Neural cell (in vitro differentiated cells): ENCODE results near the gene SLC12A7. TPM values are rescaled to one million over a fixed set of nuclear protein-coding genes. Genes with fewer than 3 reads are reported as not detected.

ENCODE experiments used
- H2AFZ ChIP-seq: fragments of 200-600, 300-800 bp; sonication (generic), shearing (Covaris generic); 2 replicates; pipeline ENCODE4 v1.6.0; 2014; ENCODE audit warnings: low read depth, mild to moderate bottlenecking, antibody characterized with exemption, low read length, moderate library complexity
- H3F3A ChIP-seq: fragments of 200-600 bp; shearing (Covaris generic); 2 replicates; pipeline ENCODE4 v1.6.1; 2016; ENCODE audit warnings: mild to moderate bottlenecking, moderate library complexity, mixed read lengths, antibody characterized with exemption, low read length; ENCODE audit not compliant: insufficient read depth, poor library complexity, severe bottlenecking
- H3K27ac ChIP-seq: fragments of 200-600, 300-800 bp; sonication (generic), shearing (Covaris generic); 2 replicates; pipeline ENCODE4 v1.5.1; 2014; ENCODE audit warnings: mild to moderate bottlenecking, low read length, moderate library complexity
- H3K27me3 ChIP-seq: fragments of 300-800, 200-600 bp; sonication (generic), shearing (Covaris generic); 2 replicates; pipeline ENCODE4 v1.6.0; 2014; ENCODE audit warnings: mild to moderate bottlenecking, low read depth, low read length, moderate library complexity; ENCODE audit not compliant: insufficient read depth
- H3K36me3 ChIP-seq: fragments of 300-800, 200-600 bp; sonication (generic), shearing (Covaris generic); 2 replicates; pipeline ENCODE4 v1.5.1; 2014; ENCODE audit warnings: mild to moderate bottlenecking, antibody characterized with exemption, low read length, moderate library complexity; ENCODE audit not compliant: insufficient read depth
- H3K4me2 ChIP-seq: fragments of 300-800, 200-600 bp; sonication (generic), shearing (Covaris generic); 2 replicates; pipeline ENCODE4 v1.6.0; 2014; ENCODE audit warnings: mild to moderate bottlenecking, low read length
- H3K4me3 ChIP-seq: fragments of 300-800, 200-600 bp; sonication (generic), shearing (Covaris generic); 2 replicates; pipeline ENCODE4 v1.5.1; 2014; ENCODE audit warnings: mild to moderate bottlenecking, low read length, moderate library complexity
- H3K79me2 ChIP-seq: fragments of 200-600 bp; shearing (Covaris generic); replicated peaks from 2 replicates; pipeline ENCODE4 v1.6.0; 2014; ENCODE audit warnings: mild to moderate bottlenecking, low read length, moderate library complexity; ENCODE audit not compliant: insufficient read depth
- H3K9ac ChIP-seq: fragments of 300-800, 200-600 bp; sonication (generic), shearing (Covaris generic); 2 replicates; pipeline ENCODE4 v1.6.1; 2016; ENCODE audit warnings: mild to moderate bottlenecking, low read length, mixed read lengths
- H3K9me2 ChIP-seq: fragments of 200-600 bp; shearing (Covaris generic); 2 replicates; pipeline ENCODE4 v1.6.1; 2016; ENCODE audit warnings: mild to moderate bottlenecking, low read length, mixed read lengths; ENCODE audit not compliant: insufficient read depth
- H3K9me3 ChIP-seq: fragments of 200-600, 300-800 bp; sonication (generic), shearing (Covaris generic); 2 replicates; pipeline ENCODE4 v1.6.1; 2016; ENCODE audit warnings: mild to moderate bottlenecking, mixed run types, low read length, moderate library complexity, mixed read lengths
- H4K20me1 ChIP-seq: fragments of 200-600 bp; shearing (Covaris generic); 2 replicates; pipeline ENCODE4 v1.6.1; 2016; ENCODE audit warnings: mild to moderate bottlenecking, mixed run types; ENCODE audit not compliant: insufficient read depth
- CTCF ChIP-seq: fragments of 450-650 bp; IDR thresholded peaks from 2 replicates; pipeline ENCODE4 v1.5.1; 2014; ENCODE audit warnings: antibody characterized with exemption, mild to moderate bottlenecking, moderate library complexity; ENCODE audit not compliant: poor library complexity, severe bottlenecking
- EP300 ChIP-seq: fragments of 450-650 bp; conservative IDR thresholded peaks from 2 replicates; pipeline ENCODE4 v1.6.1; 2014; ENCODE audit warnings: antibody characterized with exemption, mild to moderate bottlenecking, moderate library complexity; ENCODE audit not compliant: poor library complexity, severe bottlenecking
- EZH2 ChIP-seq: fragments of 200-600, 300-800 bp; shearing (Covaris generic), sonication (generic); IDR thresholded peaks from 2 replicates; pipeline ENCODE4 v1.6.1; 2014; ENCODE audit warnings: antibody characterized with exemption, low read length, borderline replicate concordance, mild to moderate bottlenecking; ENCODE audit not compliant: insufficient read depth, poor library complexity, severe bottlenecking
- MXI1 ChIP-seq: fragments of 450-650 bp; conservative IDR thresholded peaks from 2 replicates; pipeline ENCODE4 v1.6.1; 2014; ENCODE audit warnings: antibody characterized with exemption, mild to moderate bottlenecking; ENCODE audit not compliant: poor library complexity, severe bottlenecking
- POLR2AphosphoS5 ChIP-seq: IDR thresholded peaks from 2 replicates; pipeline ENCODE4 v1.6.1; 2012
- RAD21 ChIP-seq: fragments of 450-650 bp; conservative IDR thresholded peaks from 2 replicates; pipeline ENCODE4 v1.6.1; 2014; ENCODE audit warnings: antibody characterized with exemption, mild to moderate bottlenecking, moderate library complexity
- SMC3 ChIP-seq: fragments of 450-650 bp; conservative IDR thresholded peaks from 2 replicates; pipeline ENCODE4 v1.6.1; 2014; ENCODE audit warnings: antibody characterized with exemption, mild to moderate bottlenecking, moderate library complexity; ENCODE audit not compliant: poor library complexity
- TAF1 ChIP-seq: IDR thresholded peaks from 2 replicates; pipeline ENCODE4 v1.6.1; 2012; ENCODE audit warnings: low read depth
- polyA plus RNA-seq: library from polyadenylated mRNA; depleted of rRNA; stranded (reverse); fragments of >200 nt; gene quantifications from 2 replicates; pipeline ENCODE4 v1.2.3, GENCODE V29; 2014
- TF ChIP-seq, protein P1 (sequence below): IDR thresholded peaks from 2 replicates; pipeline ENCODE4 v1.6.1; 2012; ENCODE audit warnings: borderline replicate concordance

Gene SLC12A7
- polyA plus RNA-seq, 1 donor from 2014 or later = 4.5 TPM

DNA sequence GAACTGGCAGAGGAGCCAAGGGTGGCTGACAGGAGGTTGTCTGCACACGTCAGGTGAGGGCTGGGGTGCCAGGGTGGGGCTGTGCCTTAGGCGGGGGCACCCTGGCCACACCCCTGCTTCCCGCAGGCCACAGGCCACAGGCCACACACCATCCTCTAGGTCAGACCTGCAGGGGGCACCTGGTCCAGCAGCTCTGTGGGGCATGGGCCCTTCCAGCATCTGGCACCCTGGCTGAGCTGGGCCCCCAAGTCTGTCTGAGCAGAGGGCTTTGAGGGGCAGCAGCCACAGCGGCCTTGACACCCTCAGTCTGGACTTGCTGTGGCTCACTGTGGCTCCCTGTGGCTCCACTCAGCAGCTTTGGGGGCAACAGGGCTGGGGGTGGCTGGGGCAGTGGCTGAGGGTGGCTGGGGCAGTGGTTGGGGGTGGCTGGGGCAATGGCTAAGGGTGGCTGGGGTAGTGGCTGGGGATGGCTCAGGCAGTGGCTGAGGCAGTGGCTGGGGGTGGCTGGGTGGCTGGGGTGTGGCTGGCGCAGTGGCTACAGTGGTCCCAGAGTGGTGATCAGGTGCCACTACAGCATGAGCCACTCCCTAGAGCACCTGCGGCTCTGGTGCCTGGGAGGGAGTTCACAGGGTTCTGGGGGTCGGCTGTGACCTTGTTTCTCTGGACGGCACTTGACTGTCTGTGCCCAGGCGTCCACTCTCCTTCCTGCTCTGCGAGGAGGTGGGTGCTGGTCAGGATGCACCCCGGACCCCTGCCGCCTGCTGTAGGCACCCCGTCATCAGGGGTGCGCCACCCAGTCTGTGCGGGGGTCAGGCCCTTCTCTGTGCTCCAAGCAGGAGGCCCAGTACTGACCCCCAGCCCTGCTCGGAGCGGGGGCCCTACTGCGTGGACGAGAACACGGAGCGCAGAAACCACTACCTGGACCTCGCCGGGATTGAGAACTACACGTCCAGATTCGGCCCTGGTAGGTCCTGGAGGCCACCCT, 76.2 kb downstream of the SLC12A7 start:
- Histone ChIP-seq H4K20me1 (no peaks in the 10 kb centered on the region), H3K4me3 (no peak overlapping the region), H3K9me2 (no peaks in the 10 kb centered on the region), H3K27ac (no peak overlapping the region), H3K4me2 (no peak overlapping the region), H3K9ac (no peak overlapping the region), H3K27me3 (no peaks in the 10 kb centered on the region), H2AFZ (no peak overlapping the region), H3K36me3 (no peaks in the 10 kb centered on the region), H3K79me2 (no peaks in the 10 kb centered on the region), H3K9me3 (no peaks in the 10 kb centered on the region), H3F3A (no peaks in the 10 kb centered on the region)
- no peak for TF ChIP-seq SMC3
- TF ChIP-seq MXI1 = no peak
- TF ChIP-seq RAD21 = no peak
- no peak for TF ChIP-seq EZH2
- no peak for TF ChIP-seq EP300
- TF ChIP-seq CTCF = no peak
- TF ChIP-seq, protein P1, sequence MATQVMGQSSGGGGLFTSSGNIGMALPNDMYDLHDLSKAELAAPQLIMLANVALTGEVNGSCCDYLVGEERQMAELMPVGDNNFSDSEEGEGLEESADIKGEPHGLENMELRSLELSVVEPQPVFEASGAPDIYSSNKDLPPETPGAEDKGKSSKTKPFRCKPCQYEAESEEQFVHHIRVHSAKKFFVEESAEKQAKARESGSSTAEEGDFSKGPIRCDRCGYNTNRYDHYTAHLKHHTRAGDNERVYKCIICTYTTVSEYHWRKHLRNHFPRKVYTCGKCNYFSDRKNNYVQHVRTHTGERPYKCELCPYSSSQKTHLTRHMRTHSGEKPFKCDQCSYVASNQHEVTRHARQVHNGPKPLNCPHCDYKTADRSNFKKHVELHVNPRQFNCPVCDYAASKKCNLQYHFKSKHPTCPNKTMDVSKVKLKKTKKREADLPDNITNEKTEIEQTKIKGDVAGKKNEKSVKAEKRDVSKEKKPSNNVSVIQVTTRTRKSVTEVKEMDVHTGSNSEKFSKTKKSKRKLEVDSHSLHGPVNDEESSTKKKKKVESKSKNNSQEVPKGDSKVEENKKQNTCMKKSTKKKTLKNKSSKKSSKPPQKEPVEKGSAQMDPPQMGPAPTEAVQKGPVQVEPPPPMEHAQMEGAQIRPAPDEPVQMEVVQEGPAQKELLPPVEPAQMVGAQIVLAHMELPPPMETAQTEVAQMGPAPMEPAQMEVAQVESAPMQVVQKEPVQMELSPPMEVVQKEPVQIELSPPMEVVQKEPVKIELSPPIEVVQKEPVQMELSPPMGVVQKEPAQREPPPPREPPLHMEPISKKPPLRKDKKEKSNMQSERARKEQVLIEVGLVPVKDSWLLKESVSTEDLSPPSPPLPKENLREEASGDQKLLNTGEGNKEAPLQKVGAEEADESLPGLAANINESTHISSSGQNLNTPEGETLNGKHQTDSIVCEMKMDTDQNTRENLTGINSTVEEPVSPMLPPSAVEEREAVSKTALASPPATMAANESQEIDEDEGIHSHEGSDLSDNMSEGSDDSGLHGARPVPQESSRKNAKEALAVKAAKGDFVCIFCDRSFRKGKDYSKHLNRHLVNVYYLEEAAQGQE = no peak
- no peak for TF ChIP-seq TAF1
- TF ChIP-seq POLR2AphosphoS5 = no peak

- no peak for TF ChIP-seq EP300
- TF ChIP-seq RAD21 = no peak
- H3K79me2 ChIP-seq = no peaks in the 10 kb centered on the region
- no peaks in the 10 kb centered on the region for H3K9me3 ChIP-seq
- no peaks in the 10 kb centered on the region for H3K36me3 ChIP-seq
- H3K4me2 ChIP-seq = no peak overlapping the region
- H3K9ac ChIP-seq = no peak overlapping the region
- H3K4me3 ChIP-seq = no peak overlapping the region
- H4K20me1 ChIP-seq = no peaks in the 10 kb centered on the region
- no peak overlapping the region for H3K27ac ChIP-seq
- H2AFZ ChIP-seq = no peak overlapping the region
- H3F3A ChIP-seq = no peaks in the 10 kb centered on the region
- H3K27me3 ChIP-seq = no peaks in the 10 kb centered on the region
- no peaks in the 10 kb centered on the region for H3K9me2 ChIP-seq
Observed at GRCh38 chr5:1034986-1035385, 76.9 kb downstream of the SLC12A7 start.
